Activated CD8-positive, alpha-beta memory T cell treated with anti-CD3 and anti-CD28 coated beads, Interleukin-2, amount 50 U/mL, for 24 hours (primary cell): ENCODE measurements around the gene MEIS1.

Experiments used
- DNase-seq: peaks from one replicate; pipeline ENCODE4 v3.0.0-alpha.2; 2020; ENCODE audit errors: extremely low read depth

MEIS1 gene

GRCh38 chr2:66443979-66444861, 9.3 kb downstream of the MEIS1 start:
- no peak for DNase-seq

DNA sequence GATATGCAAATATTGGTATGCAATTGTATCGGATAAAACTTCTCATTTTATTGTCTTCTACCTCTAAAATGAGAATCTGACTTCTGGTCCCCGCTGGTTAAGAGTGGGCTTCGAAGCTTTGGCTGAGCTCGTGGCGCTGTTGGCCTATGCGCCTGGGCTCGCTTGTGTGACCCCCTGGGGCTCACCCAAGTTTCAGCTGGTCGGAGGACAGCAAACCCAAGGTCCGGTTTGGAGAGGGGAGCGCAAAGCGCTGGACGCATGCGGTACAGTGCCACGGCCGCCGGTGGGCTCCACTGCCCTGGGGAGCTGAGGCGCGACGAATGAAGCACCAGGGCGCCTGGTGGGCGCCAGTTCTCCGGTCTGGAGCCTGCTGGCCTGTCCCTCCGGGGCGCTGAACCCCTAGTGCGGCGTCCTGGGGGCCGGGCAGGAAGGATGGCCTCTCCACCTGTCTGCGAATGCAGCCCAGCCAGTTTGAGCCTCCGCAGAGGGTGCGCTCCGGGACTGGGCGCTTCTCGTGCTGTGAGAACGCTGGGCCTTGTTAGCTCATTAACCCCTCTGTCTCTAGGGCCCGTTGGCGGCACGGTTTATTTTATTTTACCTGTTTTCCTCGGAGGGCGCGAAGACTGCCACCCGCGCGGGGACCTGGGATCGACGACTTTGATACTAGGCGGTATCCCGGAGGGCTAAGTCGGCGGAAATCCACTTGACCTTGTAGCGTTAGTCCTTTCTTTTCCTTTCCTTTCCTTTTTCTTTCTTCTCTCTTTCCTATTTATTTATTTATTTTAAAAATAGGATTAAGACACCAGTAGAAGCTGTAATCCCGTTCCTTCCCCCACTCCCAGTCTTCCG, 10.4 kb downstream of the MEIS1 start:
- DNase-seq: no peak

GRCh38 chr2:66445925-66446871, 11.3 kb downstream of the MEIS1 start:
- no peak for DNase-seq

GRCh38 chr2:66446941-66447340, 12.0 kb downstream of the MEIS1 start:
- DNase-seq: no peak

GRCh38 chr2:66447677-66448076, 12.8 kb downstream of the MEIS1 start:
- DNase-seq: no peak

DNA sequence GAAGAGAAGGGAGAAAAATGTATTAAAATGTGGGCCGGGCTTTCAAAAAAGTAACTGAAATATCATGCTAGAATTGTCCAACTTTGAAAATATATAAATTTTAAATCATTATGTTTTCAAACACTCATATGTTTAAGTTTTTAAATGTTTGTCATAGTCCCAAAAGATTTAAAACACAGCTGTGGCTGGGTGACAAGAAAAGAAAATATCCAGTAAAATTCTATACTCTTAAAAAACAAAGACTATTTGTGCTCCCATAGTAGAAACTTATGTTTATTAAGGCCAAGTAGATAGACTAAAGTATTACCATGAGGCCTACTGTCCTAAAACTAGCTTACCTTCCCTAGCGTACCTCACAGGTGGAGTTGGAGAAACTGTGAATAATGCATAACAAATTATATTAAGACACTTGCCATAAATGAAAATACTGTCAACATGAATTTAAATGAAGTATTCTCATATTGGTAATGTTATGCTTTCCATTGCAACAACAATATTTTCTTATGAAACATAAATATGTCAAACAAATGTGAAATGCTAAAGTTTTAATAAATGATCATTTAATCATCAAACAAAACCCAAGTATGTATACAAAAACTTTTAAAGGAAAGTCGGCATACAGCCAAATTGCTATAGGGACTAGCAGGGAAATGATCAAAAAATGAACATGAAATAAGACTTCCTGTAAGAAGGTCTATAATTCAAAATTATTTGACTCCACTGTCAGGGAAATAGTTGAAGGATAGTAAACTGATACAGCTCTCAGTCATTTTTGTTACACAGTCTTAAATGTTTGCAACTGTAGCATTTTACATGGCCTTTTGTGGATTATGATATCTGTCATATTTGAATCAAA, 13.4 kb downstream of the MEIS1 start:
- no peak for DNase-seq

DNA sequence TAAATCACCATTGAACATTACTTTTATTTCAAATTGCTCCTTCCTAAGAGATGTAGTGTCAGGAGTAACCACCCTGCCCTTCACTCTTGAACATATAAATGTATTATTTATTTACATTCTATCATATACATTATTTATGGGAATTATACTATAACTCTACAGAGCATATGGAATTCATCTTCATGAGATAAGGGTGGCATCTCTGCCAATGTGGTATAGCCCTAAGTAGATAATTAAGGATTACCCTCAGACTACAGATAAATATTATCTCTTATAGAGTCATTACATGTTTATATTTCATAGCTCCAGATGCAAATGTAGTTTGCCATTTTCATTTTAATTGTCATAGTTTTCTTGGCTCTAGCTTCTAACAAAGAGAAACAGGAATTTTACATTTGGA, 17.3 kb downstream of the MEIS1 start:
- DNase-seq: no peak

- DNase-seq: no peak
These were observed 18.0 kb downstream of the MEIS1 start for GRCh38 chr2:66452917-66453316.

- no peak for DNase-seq
These were observed 20.6 kb downstream of the MEIS1 start for GRCh38 chr2:66455490-66455889.

DNA sequence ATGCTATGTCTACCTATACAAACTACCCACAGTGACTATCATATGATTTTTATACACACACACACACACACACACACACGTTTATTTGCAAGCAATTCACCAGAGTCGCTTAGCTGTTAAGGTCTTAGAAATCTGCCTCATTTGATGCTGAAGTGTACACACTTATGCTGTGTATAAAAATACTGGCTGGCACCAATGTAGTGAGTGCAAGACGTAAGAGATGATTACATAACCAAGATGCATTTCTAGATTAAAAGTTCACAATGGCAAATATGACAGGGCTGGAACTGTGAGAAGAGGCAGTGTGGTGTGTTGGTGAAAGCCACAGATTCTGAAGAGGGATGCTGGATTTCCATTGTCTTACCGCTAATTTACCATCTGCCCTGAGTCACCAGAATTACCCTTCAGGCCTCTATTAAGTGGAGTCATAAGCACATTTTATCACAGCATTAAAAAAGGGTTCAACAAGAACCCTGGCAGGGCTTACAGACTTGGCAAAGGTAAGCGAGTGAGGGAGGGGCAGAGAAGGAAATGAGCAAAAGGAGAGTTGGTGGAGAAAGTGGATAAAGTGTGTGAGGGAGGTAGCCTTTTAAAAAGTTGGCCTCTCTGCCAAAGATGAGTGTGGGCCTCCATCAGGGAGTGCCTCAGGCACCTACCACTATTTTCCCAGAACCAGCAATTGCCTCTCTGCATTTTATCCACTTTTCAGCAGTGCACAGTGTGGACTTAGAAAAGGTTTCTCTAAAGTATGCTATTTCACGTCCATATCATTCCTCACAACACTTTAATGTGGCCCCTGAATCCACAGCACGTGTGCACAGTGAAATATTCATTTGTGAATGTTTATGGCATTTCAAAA, 21.5 kb downstream of the MEIS1 start:
- DNase-seq: no peak

GRCh38 chr2:66457545-66457944, 22.6 kb downstream of the MEIS1 start:
- DNase-seq: no peak

- no peak for DNase-seq
These were observed 25.1 kb downstream of the MEIS1 start for GRCh38 chr2:66460031-66460430.

- DNase-seq: no peak
These were observed 26.2 kb downstream of the MEIS1 start for GRCh38 chr2:66461001-66461663.

DNA sequence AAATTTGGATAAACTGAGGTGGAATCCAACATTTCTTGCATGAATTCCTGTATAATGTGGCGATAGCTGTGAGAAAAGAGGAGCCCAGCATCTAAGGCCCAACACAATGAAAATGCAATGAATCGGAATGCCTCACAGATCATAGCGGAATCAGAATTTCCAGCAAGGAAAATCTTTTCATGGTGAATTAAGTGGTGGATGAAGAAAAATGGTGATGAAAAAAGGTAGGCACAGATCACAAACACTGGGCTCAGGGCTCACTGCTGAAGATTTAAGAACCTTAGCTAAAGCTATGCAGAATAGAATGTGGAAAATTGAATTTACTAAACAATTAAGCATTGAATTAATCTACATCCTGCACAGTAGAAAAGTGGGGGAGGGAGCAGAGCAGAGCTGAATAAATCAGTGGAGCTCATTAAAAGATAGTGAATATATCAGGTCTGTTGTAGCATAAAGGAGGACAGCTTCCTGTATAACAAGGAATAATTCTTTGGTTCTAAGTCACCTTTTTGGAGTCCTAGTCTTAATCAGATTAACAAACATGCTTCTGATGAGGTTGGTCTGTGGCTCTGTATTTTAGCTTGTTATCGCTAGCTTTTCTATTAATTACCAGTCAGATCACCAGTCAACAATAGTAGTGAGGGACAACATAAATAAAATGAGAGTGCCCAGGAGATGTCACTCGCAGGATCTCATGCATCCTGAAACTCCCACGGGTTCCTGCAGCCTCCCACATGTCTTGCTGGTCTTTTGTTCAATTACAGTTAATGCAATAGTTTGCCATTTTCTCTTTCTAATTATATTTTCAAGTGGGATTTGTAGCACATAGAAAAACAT, 27.0 kb downstream of the MEIS1 start:
- DNase-seq: no peak

DNA sequence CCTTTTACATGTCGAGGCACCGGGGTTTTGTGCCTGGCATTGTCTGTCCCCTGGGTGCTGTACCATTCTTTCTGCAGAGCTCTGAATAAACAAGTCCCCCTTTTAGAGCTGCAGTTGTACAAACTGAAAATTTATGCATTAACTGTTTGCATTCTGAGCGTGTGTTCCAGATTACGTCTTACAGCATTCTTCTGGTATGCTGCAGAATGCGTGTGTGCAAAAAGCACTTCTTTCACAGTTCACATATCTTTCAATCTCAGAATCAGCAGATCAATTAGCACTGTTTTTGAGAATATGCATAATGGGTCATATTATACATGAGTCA, 27.5 kb downstream of the MEIS1 start:
- DNase-seq: no peak

DNA sequence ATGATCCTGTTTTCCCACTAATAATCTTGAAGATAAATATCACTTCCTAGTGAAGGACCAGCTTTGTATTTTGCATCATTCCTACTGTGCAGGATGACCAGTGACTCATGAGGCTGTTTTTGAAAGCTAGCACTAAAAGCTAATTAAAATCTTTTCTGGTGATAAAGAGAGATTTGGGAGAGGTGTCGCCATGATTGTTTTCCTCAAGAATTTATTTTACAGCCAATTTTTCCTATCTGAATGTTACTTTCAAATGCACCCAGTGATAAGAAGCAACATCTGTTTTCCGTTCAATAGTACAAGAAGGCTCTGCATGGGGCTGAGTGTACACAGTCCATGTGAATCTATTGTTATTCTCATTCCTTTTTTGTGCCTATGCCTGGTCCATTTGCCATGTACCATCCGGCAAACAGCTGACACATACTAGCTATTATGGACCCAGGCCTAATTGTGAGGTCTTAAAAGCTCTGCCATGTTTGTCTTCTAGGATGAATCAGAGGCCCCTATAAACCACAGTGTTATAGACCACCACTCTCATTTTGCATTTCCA, 28.4 kb downstream of the MEIS1 start:
- no peak for DNase-seq

GRCh38 chr2:66464930-66465637, 30.2 kb downstream of the MEIS1 start:
- no peak for DNase-seq

- DNase-seq: no peak
These were observed 31.5 kb downstream of the MEIS1 start for GRCh38 chr2:66466433-66466832.
